HepG2 (cell line): ENCODE data around the gene UHMK1. TPM values are rescaled to one million over a fixed set of nuclear protein-coding genes. Genes with fewer than 3 reads are reported as not detected.

ENCODE experiments used
- GATAD1 ChIP-seq: IDR thresholded peaks from 2 replicates; pipeline ENCODE4 v1.6.1; 2016; ENCODE audit warnings: missing genetic modification reagents, missing compliant biosample characterization
- IRF2 ChIP-seq: IDR thresholded peaks from 2 replicates; pipeline ENCODE4 v1.6.1; 2018; ENCODE audit warnings: missing genetic modification reagents, missing compliant biosample characterization
- KLF15 ChIP-seq: sonication (generic); formaldehyde crosslinking; IDR thresholded peaks from 2 replicates; pipeline ENCODE4 v1.8.1; 2023; ENCODE audit warnings: borderline replicate concordance, mild to moderate bottlenecking, inconsistent platforms, missing genetic modification reagents, mixed read lengths
- MED8 ChIP-seq: sonication (generic); formaldehyde crosslinking; IDR thresholded peaks from 2 replicates; pipeline ENCODE4 v1.8.1; 2023; ENCODE audit warnings: mild to moderate bottlenecking, missing genetic modification reagents; ENCODE audit not compliant: insufficient replicate concordance
- NFE2L1 ChIP-seq: sonication (generic); formaldehyde crosslinking; IDR thresholded peaks from 2 replicates; pipeline ENCODE4 v1.4.0; 2020; ENCODE audit warnings: missing genetic modification reagents, mild to moderate bottlenecking, borderline replicate concordance
- NONO ChIP-seq, 2 experiments: fragments of 450-650 bp in 1 of 2; sonication (generic) in 1 of 2; formaldehyde crosslinking in 1 of 2; IDR thresholded peaks in 1 of 2; conservative IDR thresholded peaks in 1 of 2; 2 replicates each; pipeline versions ENCODE4 v1.6.1 to v1.8.0; 2017 to 2022; ENCODE audit warnings: mild to moderate bottlenecking in 1 of 2, missing genetic modification reagents in 1 of 2, moderate library complexity in 1 of 2
- NR2F2 ChIP-seq: IDR thresholded peaks from 2 replicates; pipeline ENCODE4 v1.6.1; 2012; ENCODE audit warnings: low read depth, inconsistent platforms, borderline replicate concordance
- PHB2 ChIP-seq: fragments of 450-650 bp; IDR thresholded peaks from 2 replicates; pipeline ENCODE4 v1.6.1; 2018; ENCODE audit not compliant: partially characterized antibody
- SAFB2 ChIP-seq: sonication (generic); formaldehyde crosslinking; IDR thresholded peaks from 2 replicates; pipeline ENCODE4 v1.5.1; 2020; ENCODE audit warnings: missing genetic modification reagents, low read depth, mild to moderate bottlenecking, borderline replicate concordance
- SALL1 ChIP-seq: sonication (generic); formaldehyde crosslinking; IDR thresholded peaks from 2 replicates; pipeline ENCODE4 v1.8.0; 2022; ENCODE audit warnings: mild to moderate bottlenecking, missing genetic modification reagents
- SIN3B ChIP-seq: fragments of 150-350 bp; IDR thresholded peaks from 2 replicates; pipeline ENCODE4 v1.6.1; 2014; ENCODE audit warnings: low read length
- TFAP4 ChIP-seq: sonication (generic); IDR thresholded peaks from 2 replicates; pipeline ENCODE4 v1.6.1; 2016; ENCODE audit warnings: low read depth, borderline replicate concordance
- THAP8 ChIP-seq: sonication (generic); formaldehyde crosslinking; IDR thresholded peaks from 2 replicates; pipeline ENCODE4 v1.5.1; 2020; ENCODE audit warnings: missing genetic modification reagents, mild to moderate bottlenecking, borderline replicate concordance
- TRAFD1 ChIP-seq: sonication (generic); formaldehyde crosslinking; IDR thresholded peaks from 2 replicates; pipeline ENCODE4 v1.5.1; 2020; ENCODE audit warnings: missing genetic modification reagents, mild to moderate bottlenecking, borderline replicate concordance
- XBP1 ChIP-seq: sonication (generic); formaldehyde crosslinking; IDR thresholded peaks from 2 replicates; pipeline ENCODE4 v1.5.0; 2020; ENCODE audit warnings: missing genetic modification reagents
- ZBTB1 ChIP-seq: sonication (generic); formaldehyde crosslinking; IDR thresholded peaks from 2 replicates; pipeline ENCODE4 v1.4.0; 2020; ENCODE audit warnings: missing genetic modification reagents, borderline replicate concordance
- ZBTB39 ChIP-seq: sonication (generic); formaldehyde crosslinking; IDR thresholded peaks from 2 replicates; pipeline ENCODE4 v1.5.0; 2020; ENCODE audit warnings: missing genetic modification reagents
- ZNF331 ChIP-seq: sonication (generic); formaldehyde crosslinking; IDR thresholded peaks from 2 replicates; pipeline ENCODE4 v1.4.0; 2020; ENCODE audit warnings: missing genetic modification reagents
- ZNF550 ChIP-seq: sonication (generic); formaldehyde crosslinking; IDR thresholded peaks from 2 replicates; pipeline ENCODE4 v1.4.0; 2020; ENCODE audit warnings: mild to moderate bottlenecking, missing genetic modification reagents, borderline replicate concordance
- ZNF569 ChIP-seq: sonication (generic); formaldehyde crosslinking; IDR thresholded peaks from 2 replicates; pipeline ENCODE4 v1.5.0; 2020; ENCODE audit warnings: mild to moderate bottlenecking, missing genetic modification reagents, moderate library complexity, borderline replicate concordance
- ZSCAN31 ChIP-seq: sonication (generic); formaldehyde crosslinking; IDR thresholded peaks from 2 replicates; pipeline ENCODE4 v1.5.0; 2020; ENCODE audit warnings: low read depth, mild to moderate bottlenecking, missing genetic modification reagents
- polyA plus RNA-seq, 8 experiments: library from polyadenylated mRNA; depleted of rRNA in 3 of 8; stranded (reverse) in 7 of 8; unstranded in 1 of 8; fragments of >200 nt; fragmentation: Illumina TruSeq in 4 of 8; extraction: Trizol in 4 of 8; gene quantifications; 2 replicates each; pipeline versions ENCODE4 v1.2.1 to v1.2.3, GENCODE V29; 2011 to 2016; ENCODE audit warnings: low read depth in 4 of 8, missing spikeins in 1 of 8, mixed read lengths in 1 of 8; ENCODE audit not compliant: insufficient read depth in 1 of 8
- total RNA-seq, 5 experiments: library from RNA; depleted of rRNA; stranded (reverse); fragments of >200 nt; fragmentation: Illumina TruSeq; extraction: Trizol; gene quantifications; 2 replicates each; pipeline ENCODE4 v1.2.3, GENCODE V29; 2016; ENCODE audit warnings: low read depth in 1 of 5
- TF ChIP-seq, protein P1 (sequence below): sonication (generic); formaldehyde crosslinking; IDR thresholded peaks from 2 replicates; pipeline ENCODE4 v1.9.0; 2021; ENCODE audit warnings: missing genetic modification reagents, mild to moderate bottlenecking, borderline replicate concordance

The UHMK1 gene
- total and polyA plus RNA-seq, 2 of the 13 experiments (the other 11 are each of a cell fraction or from before 2014, with no cell fraction given): 12.9 to 20.0 TPM

DNA sequence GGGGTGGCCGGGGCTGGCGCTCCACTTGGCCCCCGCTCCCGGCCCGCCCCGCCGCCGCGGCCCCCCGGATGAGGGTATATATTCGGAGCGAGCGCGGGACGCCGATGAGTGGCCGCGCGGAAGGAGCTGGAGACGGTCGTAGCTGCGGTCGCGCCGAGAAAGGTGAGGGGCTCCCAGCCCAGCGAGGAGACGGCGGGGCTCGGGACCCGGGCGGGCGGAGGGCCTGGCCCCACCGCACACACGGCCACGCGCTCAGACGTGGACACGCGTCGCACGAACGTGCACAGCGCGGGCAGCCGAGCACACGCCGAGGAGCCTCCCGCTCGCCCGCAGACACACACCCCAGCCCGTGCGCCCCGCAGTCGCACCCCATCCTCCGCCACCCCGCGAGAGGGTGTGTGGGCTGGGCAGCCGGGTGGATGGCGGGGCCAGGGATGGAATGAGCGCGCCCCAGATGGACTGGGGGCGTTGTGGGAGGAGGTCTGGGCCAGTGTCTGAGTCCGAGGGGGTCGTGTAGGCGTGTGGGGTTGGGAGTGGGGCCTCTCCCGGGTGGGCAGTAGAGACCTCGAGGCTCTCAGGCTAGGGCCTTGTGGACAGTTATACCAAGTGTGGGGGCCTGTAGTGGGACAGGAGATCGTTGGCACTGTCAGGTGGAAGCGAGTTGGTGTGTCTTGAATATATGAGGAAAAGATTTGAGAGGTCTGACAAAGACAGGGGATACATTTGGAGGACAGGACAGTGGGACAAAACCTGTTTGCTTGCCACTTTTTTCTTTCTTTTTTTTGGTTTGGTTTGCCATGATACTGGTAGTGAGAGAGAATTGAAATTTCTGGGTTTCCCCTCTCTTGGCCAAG is 64.2 kb downstream of the UHMK1 start, which contains the start of gene UAP1 (continued):
- TF ChIP-seq ZNF550 (CRISPR knock-in tag) (no peak), ZSCAN31 (CRISPR knock-in tag) (peak; percentile 57; the same call in 1 of the 2 replicates), ZNF331 (CRISPR knock-in tag) (peak; percentile 19; the same call in 1 of the 2 replicates), SAFB2 (CRISPR knock-in tag) (peak; percentile 70; the same call in 1 of the 2 replicates), GATAD1 (CRISPR knock-in tag) (no peak), THAP8 (CRISPR knock-in tag) (peak; percentile 70; the same call in 1 of the 2 replicates), TFAP4 (no peak), NFE2L1 (CRISPR knock-in tag) (no peak), ZNF569 (no peak), XBP1 (no peak), IRF2 (no peak), SIN3B (no peak), ZBTB39 (CRISPR knock-in tag) (no peak), MED8 (CRISPR knock-in tag) (peak; percentile 77), ZBTB1 (CRISPR knock-in tag) (no peak), TRAFD1 (CRISPR knock-in tag) (no peak), NONO (IDR thresholded peaks at IDR 0.05) (no peak), NONO (CRISPR knock-in tag; conservative IDR thresholded peaks at IDR 0.05) (peak; percentile 91), KLF15 (CRISPR knock-in tag) (no peak), NR2F2 (no peak), PHB2 (no peak), SALL1 (CRISPR knock-in tag) (peak; percentile 59; the same call in 1 of the 2 replicates)
- TF ChIP-seq, protein P1, sequence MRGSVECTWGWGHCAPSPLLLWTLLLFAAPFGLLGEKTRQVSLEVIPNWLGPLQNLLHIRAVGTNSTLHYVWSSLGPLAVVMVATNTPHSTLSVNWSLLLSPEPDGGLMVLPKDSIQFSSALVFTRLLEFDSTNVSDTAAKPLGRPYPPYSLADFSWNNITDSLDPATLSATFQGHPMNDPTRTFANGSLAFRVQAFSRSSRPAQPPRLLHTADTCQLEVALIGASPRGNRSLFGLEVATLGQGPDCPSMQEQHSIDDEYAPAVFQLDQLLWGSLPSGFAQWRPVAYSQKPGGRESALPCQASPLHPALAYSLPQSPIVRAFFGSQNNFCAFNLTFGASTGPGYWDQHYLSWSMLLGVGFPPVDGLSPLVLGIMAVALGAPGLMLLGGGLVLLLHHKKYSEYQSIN: no peak
